A549 (cell line): Measurements from ENCODE around the gene LLGL2. TPM values are rescaled to one million over a fixed set of nuclear protein-coding genes. Genes with fewer than 3 reads are reported as not detected.

Experiments used
- ATAC-seq, 2 experiments: fragments of 200-7000 bp in 1 of 2; fragments of >200 bp in 1 of 2; cut with Nextera tagmentation in 1 of 2; cut with Tn5 transposase in 1 of 2; 3 replicates each; pipeline versions ENCODE4 v1.8.0 to v1.9.1; 2018 to 2020; ENCODE audit warnings: mild to moderate bottlenecking in 1 of 2, moderate library complexity in 1 of 2
- CTCF ChIA-PET: fragments of 300-600 bp; sonication (Branson Sonifier 250); formaldehyde crosslinking; extraction: SDS; loops from one replicate; lab custom pipeline; 2021; ENCODE audit warnings: antibody characterized with exemption, inconsistent platforms; lab: Yijun Ruan, JAX
- POLR2A ChIA-PET: fragments of 350-600 bp; formaldehyde crosslinking; extraction: SDS; loops from one replicate; lab custom pipeline; 2021; ENCODE audit warnings: antibody characterized with exemption, inconsistent platforms; lab: Yijun Ruan, JAX
- DNase-seq, 2 experiments: peaks; one replicate each; pipeline versions ENCODE4 v3.0.0 to v3.0.0-alpha.2; 2011 to 2016; ENCODE audit warnings: low read depth in 1 of 2, low spot score in 1 of 2
- FAIRE-seq: peaks from 2 replicates; lab custom pipeline; 2011; peaks lifted over from hg19 to GRCh38; lab: Jason Lieb, UNC
- H3K27ac ChIP-seq, 2 experiments: fragments of >200 bp; sonication (Bioruptor Twin); formaldehyde crosslinking; 3 replicates each; pipeline ENCODE4 v1.5.1; 2016 to 2017
- H3K4me1 ChIP-seq: fragments of >200 bp; sonication (Bioruptor Twin); formaldehyde crosslinking; 3 replicates; pipeline ENCODE4 v1.6.1; 2016
- H3K4me2 ChIP-seq: fragments of >200 bp; sonication (Bioruptor Twin); formaldehyde crosslinking; 3 replicates; pipeline ENCODE4 v1.6.1; 2016
- H3K4me3 ChIP-seq: fragments of >200 bp; sonication (Bioruptor Twin); formaldehyde crosslinking; 3 replicates; pipeline ENCODE4 v1.5.1; 2016
- H3K9me3 ChIP-seq: fragments of >200 bp; sonication (Bioruptor Twin); formaldehyde crosslinking; 3 replicates; pipeline ENCODE4 v1.6.1; 2016
- CHD4 ChIP-seq: fragments of 200-600 bp; sonication (generic); IDR thresholded peaks from 2 replicates; pipeline ENCODE4 v1.6.1; 2016; ENCODE audit warnings: antibody characterized with exemption, mild to moderate bottlenecking, borderline replicate concordance
- EHF ChIP-seq: fragments of 250-450 bp; sonication (Bioruptor Pico); IDR thresholded peaks from 2 replicates; pipeline ENCODE4 v1.5.0; 2020; ENCODE audit warnings: mild to moderate bottlenecking
- EP300 ChIP-seq, 2 experiments: fragments of >200 bp; sonication (Bioruptor Twin); formaldehyde crosslinking; IDR thresholded peaks; 2 replicates in 1 of 2; 3 replicates in 1 of 2; pipeline ENCODE4 v1.6.1; 2016 to 2017
- FOSL2 ChIP-seq, 2 experiments: fragments of 450-650 bp in 1 of 2; fragments of >200 bp in 1 of 2; sonication (Bioruptor Twin) in 1 of 2; formaldehyde crosslinking; IDR thresholded peaks; 2 replicates each; pipeline versions ENCODE4 v1.5.0 to v1.6.1; 2016 to 2020; ENCODE audit warnings: mild to moderate bottlenecking in 1 of 2, moderate library complexity in 1 of 2
- FOXS1 ChIP-seq: fragments of 250-450 bp; sonication (Bioruptor Pico); IDR thresholded peaks from 2 replicates; pipeline ENCODE4 v1.5.0; 2020; ENCODE audit warnings: mild to moderate bottlenecking, moderate library complexity
- HEYL ChIP-seq: fragments of 250-450 bp; sonication (Bioruptor Pico); IDR thresholded peaks from 2 replicates; pipeline ENCODE4 v1.8.0; 2021; ENCODE audit warnings: mild to moderate bottlenecking, moderate library complexity
- HOXB13 ChIP-seq: fragments of 250-450 bp; sonication (Bioruptor Pico); IDR thresholded peaks from 2 replicates; pipeline ENCODE4 v1.5.0; 2020; ENCODE audit warnings: low read depth, mild to moderate bottlenecking, moderate library complexity
- HOXB5 ChIP-seq: fragments of 250-450 bp; sonication (Bioruptor Pico); IDR thresholded peaks from 2 replicates; pipeline ENCODE4 v1.5.0; 2020; ENCODE audit warnings: mild to moderate bottlenecking, moderate library complexity
- KDM1A ChIP-seq: fragments of 200-600 bp; sonication (generic); IDR thresholded peaks from 2 replicates; pipeline ENCODE4 v1.6.1; 2016; ENCODE audit warnings: low read depth, mild to moderate bottlenecking
- NFE2L2 ChIP-seq: fragments of 150-350 bp; conservative IDR thresholded peaks from 2 replicates; pipeline ENCODE4 v1.6.1; 2014; ENCODE audit warnings: low read length
- RAD21 ChIP-seq, 2 experiments: fragments of >200 bp in 1 of 2; sonication (Bioruptor Twin) in 1 of 2; formaldehyde crosslinking in 1 of 2; IDR thresholded peaks in 1 of 2; conservative IDR thresholded peaks in 1 of 2; 2 replicates in 1 of 2; 3 replicates in 1 of 2; pipeline ENCODE4 v1.6.1; 2012 to 2018; ENCODE audit warnings: inconsistent platforms in 1 of 2
- RNF2 ChIP-seq: fragments of 200-600 bp; sonication (generic); IDR thresholded peaks from 2 replicates; pipeline ENCODE4 v1.6.1; 2016; ENCODE audit warnings: low read depth, mild to moderate bottlenecking, antibody characterized with exemption, moderate library complexity, borderline replicate concordance
- ZFP36 ChIP-seq: fragments of 450-650 bp; IDR thresholded peaks from 2 replicates; pipeline ENCODE4 v1.6.1; 2014; ENCODE audit warnings: borderline replicate concordance; ENCODE audit not compliant: partially characterized antibody
- ZNF302 ChIP-seq: fragments of 250-450 bp; sonication (Bioruptor Pico); IDR thresholded peaks from 2 replicates; pipeline ENCODE4 v1.9.0; 2021; ENCODE audit warnings: inconsistent platforms, mild to moderate bottlenecking, moderate library complexity
- WGBS: methylation state at CpG from one replicate; pipeline ENCODE4 v1.1.6; 2017; ENCODE audit errors: missing lambda C conversion rate; 5-methylcytosine and 5-hydroxymethylcytosine counted together
- polyA plus RNA-seq, 4 experiments: library from polyadenylated mRNA; depleted of rRNA in 3 of 4; stranded (reverse); fragments of >200 nt; fragmentation: RNase III in 1 of 4; extraction: RNeasy Plus Mini Kit Qiagen cat#74134 plus additional on column Dnase treatment in 1 of 4; gene quantifications; 2 replicates in 3 of 4; 3 replicates in 1 of 4; pipeline ENCODE4 v1.2.3, GENCODE V29; 2011 to 2017
- TF ChIP-seq, protein P1 (sequence below): fragments of 150-350 bp; IDR thresholded peaks from 2 replicates; pipeline ENCODE4 v1.6.1; 2014; ENCODE audit warnings: low read depth, mild to moderate bottlenecking, low read length
- TF ChIP-seq, protein P2 (sequence below): fragments of 250-450 bp; sonication (Bioruptor Pico); IDR thresholded peaks from 2 replicates; pipeline ENCODE4 v1.5.0; 2021; ENCODE audit warnings: mild to moderate bottlenecking, moderate library complexity, borderline replicate concordance
- TF ChIP-seq, protein P3 (sequence below): IDR thresholded peaks from 2 replicates; pipeline ENCODE4 v1.6.1; 2012

Gene LLGL2
- polyA plus RNA-seq, 2 of the 4 experiments (the other 2 are of a cell fraction): 18.9 to 35.0 TPM

DNA sequence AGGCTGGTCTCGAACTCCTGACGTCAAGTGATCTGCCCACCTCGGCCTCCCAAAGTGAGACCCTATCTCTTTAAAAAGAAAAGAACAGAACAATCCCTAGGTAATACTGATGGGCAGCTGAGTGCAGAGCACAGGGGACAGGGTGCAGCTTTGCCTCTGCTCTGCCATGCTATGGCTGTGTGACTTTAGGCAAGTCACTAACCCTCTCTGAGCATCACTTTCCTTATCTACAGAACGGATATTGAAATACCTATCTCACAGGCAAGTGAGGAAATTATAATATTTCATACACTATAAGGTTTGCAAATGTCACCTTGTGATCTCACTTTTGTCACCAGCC, 14.3 kb upstream of the LLGL2 start (continued):
- peak; percentile 91 for TF ChIP-seq KDM1A

DNA sequence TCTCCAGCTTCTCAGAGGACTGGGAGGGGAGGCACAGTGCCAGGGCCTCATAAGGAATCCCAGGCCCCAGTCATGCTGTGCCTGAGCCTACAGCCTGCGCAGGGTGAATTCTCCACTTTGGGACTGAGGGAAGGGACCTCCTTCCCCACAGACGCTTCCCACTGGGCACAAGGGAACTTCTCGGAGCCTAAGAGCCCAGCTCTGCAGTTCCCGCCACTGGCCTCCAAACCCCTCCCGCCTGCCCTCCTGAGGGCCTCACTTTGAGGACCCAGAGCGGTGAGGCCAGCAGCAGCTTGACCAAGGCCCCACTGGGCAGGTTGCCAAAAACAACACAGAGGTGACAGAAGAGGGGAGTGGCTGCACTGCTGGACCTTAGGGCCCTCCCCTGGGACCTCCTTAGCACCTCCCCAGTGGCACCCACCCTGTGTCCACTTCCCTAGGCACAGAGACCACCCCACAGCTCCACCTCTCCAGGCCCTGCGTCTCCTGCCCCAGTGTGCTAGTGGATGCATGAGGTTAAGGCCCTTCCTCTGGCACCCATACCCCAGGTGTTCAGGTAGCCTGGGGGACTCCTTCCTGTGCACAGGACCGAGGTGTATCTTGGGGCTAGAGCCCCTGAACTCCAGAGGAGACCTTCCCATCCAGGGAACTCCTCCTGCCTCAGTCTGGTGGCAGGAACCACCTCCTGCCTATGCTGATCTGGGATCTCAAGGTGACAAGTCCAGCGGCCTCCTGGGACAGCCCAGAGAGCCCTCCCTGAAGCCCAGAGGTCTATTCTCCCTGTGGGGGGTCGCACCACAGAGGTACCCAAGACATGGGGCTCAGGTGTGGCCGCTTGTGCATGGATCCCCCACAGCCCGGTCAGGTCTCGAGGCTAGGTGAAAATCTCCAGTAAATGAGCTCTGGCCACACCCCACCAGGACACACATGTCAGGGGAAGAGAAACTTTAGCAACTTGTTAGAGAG, 13.6 kb upstream of the LLGL2 start:
- Histone ChIP-seq H3K27ac (peak overlapping the region in 1 of 2 experiments; percentile 9; a peak in 1 of 6 replicates), H3K4me1 (peaks cover 41% of the 10 kb centered on the region), H3K4me2 (0 out of 3 replicates have a peak overlapping the region, but pooled peaks have one; percentile 14), H3K9me3 (no peaks in the 10 kb centered on the region), H3K4me3 (no peak overlapping the region)
- TF ChIP-seq, protein P1, sequence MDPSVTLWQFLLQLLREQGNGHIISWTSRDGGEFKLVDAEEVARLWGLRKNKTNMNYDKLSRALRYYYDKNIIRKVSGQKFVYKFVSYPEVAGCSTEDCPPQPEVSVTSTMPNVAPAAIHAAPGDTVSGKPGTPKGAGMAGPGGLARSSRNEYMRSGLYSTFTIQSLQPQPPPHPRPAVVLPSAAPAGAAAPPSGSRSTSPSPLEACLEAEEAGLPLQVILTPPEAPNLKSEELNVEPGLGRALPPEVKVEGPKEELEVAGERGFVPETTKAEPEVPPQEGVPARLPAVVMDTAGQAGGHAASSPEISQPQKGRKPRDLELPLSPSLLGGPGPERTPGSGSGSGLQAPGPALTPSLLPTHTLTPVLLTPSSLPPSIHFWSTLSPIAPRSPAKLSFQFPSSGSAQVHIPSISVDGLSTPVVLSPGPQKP: no peak
- TF ChIP-seq RAD21 (conservative IDR thresholded peaks at IDR 0.05 in 1 of 2, IDR thresholded peaks at IDR 0.05 in 1 of 2) (no peak), ZFP36 (no peak), NFE2L2 (no peak), FOXS1 (CRISPR knock-in tag) (peak; percentile 17; the same call in 1 of the 2 replicates)
- POLR2A ChIA-PET: no interaction called here
- no peak for ATAC-seq
- CTCF ChIA-PET: interaction anchor here (0.7 to 3.4 kb wide), 7 partner anchors 7 to 122 kb away, joined by 3 to 40 read pairs (median 4); partner anchors contain the start of gene SMIM5
- FAIRE-seq: no peak
- 79% methylated on average over 11 of the region's 13 CpGs for WGBS
- no peak for DNase-seq

DNA sequence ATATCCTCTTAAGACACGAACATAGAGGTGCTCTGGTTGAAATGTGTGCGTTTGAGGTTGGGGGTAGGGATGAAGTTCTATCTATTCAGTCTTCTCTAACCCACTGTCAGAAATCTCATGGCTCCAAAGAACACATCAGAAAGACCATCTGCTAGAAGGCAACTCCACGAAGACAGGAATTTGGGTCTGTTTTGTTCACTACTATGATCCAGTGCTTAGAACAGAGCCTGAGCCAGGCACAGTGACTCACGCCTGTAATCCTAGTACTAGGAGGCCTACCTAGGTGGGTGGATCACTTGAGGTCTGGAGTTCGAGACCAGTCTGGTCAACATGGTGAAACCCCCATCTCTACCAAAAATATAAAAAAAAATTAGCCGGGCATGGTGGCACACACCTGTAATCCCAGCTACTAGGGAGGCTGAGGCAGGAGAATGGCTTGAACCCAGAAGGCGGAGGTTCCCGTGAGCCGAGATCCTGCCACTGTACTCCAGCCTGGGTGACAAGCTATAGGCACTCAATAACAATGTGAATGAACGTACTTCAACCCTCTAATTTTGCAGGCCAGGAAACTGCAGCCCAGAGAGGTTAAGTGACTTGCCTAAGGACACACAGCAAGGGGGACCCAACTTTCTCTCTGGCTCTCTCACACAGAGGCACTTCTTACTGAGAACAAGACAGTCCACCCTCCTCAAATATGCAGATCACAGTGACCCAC, 12.4 kb upstream of the LLGL2 start:
- peaks cover 50% of the 10 kb centered on the region for H3K4me1 ChIP-seq
- no peak overlapping the region for H3K4me2 ChIP-seq
- DNase-seq (no peak), ATAC-seq (no peak), FAIRE-seq (no peak)
- TF ChIP-seq CHD4: peak; percentile 23; the same call in 1 of the 2 replicates
- peak; percentile 89 for TF ChIP-seq ZFP36
- no peak for TF ChIP-seq ZNF302 (CRISPR knock-in tag)
- peak; percentile 93; the same call in 1 of the 2 replicates for TF ChIP-seq KDM1A
- 67% methylated on average over 10 of the region's 10 CpGs for WGBS
- POLR2A ChIA-PET: no interaction called here
- no peaks in the 10 kb centered on the region for H3K9me3 ChIP-seq
- no peak overlapping the region for H3K4me3 ChIP-seq
- CTCF ChIA-PET: interaction anchor here (0.7 to 3.4 kb wide), 10 partner anchors 9 to 101 kb away, joined by 3 to 40 read pairs (median 4); no protein-coding TSS in a partner anchor
- H3K27ac ChIP-seq: no peak overlapping the region

DNA sequence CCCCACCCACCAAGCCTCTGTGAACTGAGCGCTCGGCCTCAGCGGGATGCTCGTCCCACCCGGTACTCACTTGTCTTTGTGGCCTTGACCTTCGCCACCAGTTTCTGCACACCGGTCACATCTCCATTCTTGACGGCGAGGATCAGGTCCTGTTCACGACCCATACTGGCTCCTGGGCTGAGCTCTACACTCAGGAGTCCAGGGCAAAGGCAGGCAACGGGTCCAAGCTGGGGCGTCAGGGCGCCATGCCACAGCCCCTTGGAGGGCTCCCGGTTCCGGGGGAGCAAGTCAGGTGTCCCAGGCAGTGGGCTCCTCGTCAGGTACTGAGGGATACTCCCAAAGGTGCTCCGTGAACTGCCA, 11.9 kb upstream of the LLGL2 start:
- no peak for ATAC-seq
- TF ChIP-seq RAD21 (conservative IDR thresholded peaks at IDR 0.05 in 1 of 2, IDR thresholded peaks at IDR 0.05 in 1 of 2) (no peak), EHF (no peak), RNF2 (no peak), HEYL (CRISPR knock-in tag) (no peak), HOXB13 (CRISPR knock-in tag) (no peak), FOSL2 (IDR thresholded peaks at IDR 0.05) (no peak), FOSL2 (CRISPR knock-in tag; IDR thresholded peaks at IDR 0.05) (no peak), EP300 (IDR thresholded peaks at IDR 0.05) (no peak), KDM1A (no peak), HOXB5 (CRISPR knock-in tag) (no peak)
- TF ChIP-seq, protein P2, sequence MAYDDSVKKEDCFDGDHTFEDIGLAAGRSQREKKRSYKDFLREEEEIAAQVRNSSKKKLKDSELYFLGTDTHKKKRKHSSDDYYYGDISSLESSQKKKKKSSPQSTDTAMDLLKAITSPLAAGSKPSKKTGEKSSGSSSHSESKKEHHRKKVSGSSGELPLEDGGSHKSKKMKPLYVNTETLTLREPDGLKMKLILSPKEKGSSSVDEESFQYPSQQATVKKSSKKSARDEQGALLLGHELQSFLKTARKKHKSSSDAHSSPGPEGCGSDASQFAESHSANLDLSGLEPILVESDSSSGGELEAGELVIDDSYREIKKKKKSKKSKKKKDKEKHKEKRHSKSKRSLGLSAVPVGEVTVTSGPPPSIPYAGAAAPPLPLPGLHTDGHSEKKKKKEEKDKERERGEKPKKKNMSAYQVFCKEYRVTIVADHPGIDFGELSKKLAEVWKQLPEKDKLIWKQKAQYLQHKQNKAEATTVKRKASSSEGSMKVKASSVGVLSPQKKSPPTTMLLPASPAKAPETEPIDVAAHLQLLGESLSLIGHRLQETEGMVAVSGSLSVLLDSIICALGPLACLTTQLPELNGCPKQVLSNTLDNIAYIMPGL: no peak
- TF ChIP-seq, protein P3, sequence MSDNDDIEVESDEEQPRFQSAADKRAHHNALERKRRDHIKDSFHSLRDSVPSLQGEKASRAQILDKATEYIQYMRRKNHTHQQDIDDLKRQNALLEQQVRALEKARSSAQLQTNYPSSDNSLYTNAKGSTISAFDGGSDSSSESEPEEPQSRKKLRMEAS: no peak
- no peaks in the 10 kb centered on the region for H3K9me3 ChIP-seq
- WGBS: 98% methylated on average over 17 of the region's 17 CpGs
- H3K4me1 ChIP-seq: peaks cover 45% of the 10 kb centered on the region
- ChIA-PET POLR2A (no interaction called here), CTCF (interaction anchor here (0.9 to 3.4 kb wide), 10 partner anchors 9 to 101 kb away, joined by 3 to 40 read pairs (median 4); no protein-coding TSS in a partner anchor)
- no peak overlapping the region for H3K4me3 ChIP-seq
- no peak for DNase-seq
- FAIRE-seq: no peak
- peak overlapping the region; percentile 98; the same call in 1 of the 3 replicates for H3K4me2 ChIP-seq
- peak overlapping the region in 1 of 2 experiments; percentile 98; a peak in 1 of 6 replicates for H3K27ac ChIP-seq
